GM19238 (cell line): Measurements from ENCODE around the gene HOXA13.

Source experiments
- DNase-seq: peaks from one replicate; pipeline ENCODE4 v3.0.0; 2011; ENCODE audit warnings: low spot score; ENCODE audit not compliant: insufficient read length

HOXA13 gene

GRCh38 chr7:27148031-27148755 is 51.7 kb downstream of the HOXA13 start:
- DNase-seq = no peak

GRCh38 chr7:27147199-27148030 is 52.5 kb downstream of the HOXA13 start, which contains the start of gene HOXA6:
Gene HOXA6, minus strand, starts transcription at chr7:27147774. Its CDS starts 25 bp downstream, at chr7:27147749.
- no peak for DNase-seq

- DNase-seq = no peak
These were observed 53.2 kb downstream of the HOXA13 start for GRCh38 chr7:27146491-27147198.

- DNase-seq = no peak
These were observed 53.9 kb downstream of the HOXA13 start for GRCh38 chr7:27145914-27146412.

- no peak for DNase-seq
These were observed 54.6 kb downstream of the HOXA13 start for GRCh38 chr7:27145165-27145913.

- no peak for DNase-seq
These were observed 55.1 kb downstream of the HOXA13 start for GRCh38 chr7:27144781-27145164.
